A549 (cell line): ENCODE results near the gene CEMP1.

Experiments used
- BHLHE40 ChIP-seq: IDR thresholded peaks from 2 replicates; pipeline ENCODE4 v1.6.1; 2012; ENCODE audit warnings: low read depth, low read length, inconsistent platforms
- ESRRA ChIP-seq: fragments of 150-350 bp; IDR thresholded peaks from 2 replicates; pipeline ENCODE4 v1.6.1; 2014; ENCODE audit warnings: mild to moderate bottlenecking, low read length, borderline replicate concordance
- REST ChIP-seq: fragments of 200-600 bp; sonication (generic); IDR thresholded peaks from 2 replicates; pipeline ENCODE4 v1.6.1; 2016; ENCODE audit warnings: antibody characterized with exemption, mild to moderate bottlenecking, moderate library complexity
- SREBF2 ChIP-seq: fragments of 450-650 bp; IDR thresholded peaks from 2 replicates; pipeline ENCODE4 v1.6.1; 2014; ENCODE audit warnings: mild to moderate bottlenecking, moderate library complexity
- ZC3H11A ChIP-seq: fragments of 450-650 bp; IDR thresholded peaks from 2 replicates; pipeline ENCODE4 v1.6.1; 2014; ENCODE audit warnings: antibody characterized with exemption, mild to moderate bottlenecking
- TF ChIP-seq, protein P1 (sequence below): fragments of >200 bp; sonication (Bioruptor Twin); formaldehyde crosslinking; IDR thresholded peaks from 3 replicates; pipeline ENCODE4 v1.5.1; 2016
- TF ChIP-seq, protein P2 (sequence below): IDR thresholded peaks from 2 replicates; pipeline ENCODE4 v1.6.1; 2012

GRCh38 chr16:2497695-2498484 lies 33.3 kb downstream of the CEMP1 start:
- TF ChIP-seq, protein P1, sequence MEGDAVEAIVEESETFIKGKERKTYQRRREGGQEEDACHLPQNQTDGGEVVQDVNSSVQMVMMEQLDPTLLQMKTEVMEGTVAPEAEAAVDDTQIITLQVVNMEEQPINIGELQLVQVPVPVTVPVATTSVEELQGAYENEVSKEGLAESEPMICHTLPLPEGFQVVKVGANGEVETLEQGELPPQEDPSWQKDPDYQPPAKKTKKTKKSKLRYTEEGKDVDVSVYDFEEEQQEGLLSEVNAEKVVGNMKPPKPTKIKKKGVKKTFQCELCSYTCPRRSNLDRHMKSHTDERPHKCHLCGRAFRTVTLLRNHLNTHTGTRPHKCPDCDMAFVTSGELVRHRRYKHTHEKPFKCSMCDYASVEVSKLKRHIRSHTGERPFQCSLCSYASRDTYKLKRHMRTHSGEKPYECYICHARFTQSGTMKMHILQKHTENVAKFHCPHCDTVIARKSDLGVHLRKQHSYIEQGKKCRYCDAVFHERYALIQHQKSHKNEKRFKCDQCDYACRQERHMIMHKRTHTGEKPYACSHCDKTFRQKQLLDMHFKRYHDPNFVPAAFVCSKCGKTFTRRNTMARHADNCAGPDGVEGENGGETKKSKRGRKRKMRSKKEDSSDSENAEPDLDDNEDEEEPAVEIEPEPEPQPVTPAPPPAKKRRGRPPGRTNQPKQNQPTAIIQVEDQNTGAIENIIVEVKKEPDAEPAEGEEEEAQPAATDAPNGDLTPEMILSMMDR: no peak
- no peak for TF ChIP-seq ZC3H11A
- TF ChIP-seq, protein P2, sequence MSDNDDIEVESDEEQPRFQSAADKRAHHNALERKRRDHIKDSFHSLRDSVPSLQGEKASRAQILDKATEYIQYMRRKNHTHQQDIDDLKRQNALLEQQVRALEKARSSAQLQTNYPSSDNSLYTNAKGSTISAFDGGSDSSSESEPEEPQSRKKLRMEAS: no peak
- TF ChIP-seq REST: no peak
- TF ChIP-seq ESRRA: no peak
- TF ChIP-seq BHLHE40: no peak
- no peak for TF ChIP-seq SREBF2
